ENCODE results near the gene TRMT112. TPM values are rescaled to one million over a fixed set of nuclear protein-coding genes. Genes with fewer than 3 reads are reported as not detected.
A peak's percentile ranks its signal among the peaks of the same experiment; 100 is the strongest.

The TRMT112 gene
- total and polyA plus RNA-seq, 2 donors from 2014 or later = 172 to 291 TPM

- TF ChIP-seq CTCF (IDR thresholded peaks at IDR 0.05; ENCODE audit: borderline replicate concordance, extremely low read depth, insufficient read depth) = no peak
- H3K27ac ChIP-seq (ENCODE audit: low read depth in 2 of 2, low read length in 2 of 2) = no peak overlapping the region
- H3K9ac ChIP-seq (ENCODE audit: low read length in 3 of 3) = no peak overlapping the region
- H3K36me3 ChIP-seq (ENCODE audit: control insufficient read depth in 2 of 3, insufficient read depth in 3 of 3, low read length in 3 of 3) = no peaks in the 10 kb centered on the region
- H3K4me3 ChIP-seq (ENCODE audit: low read length in 3 of 3) = no peak overlapping the region
- no peaks in the 10 kb centered on the region for H3K27me3 ChIP-seq (ENCODE audit: control insufficient read depth, insufficient read depth, low read length)
- no peak for DNase-seq
- peaks cover 0 to 10% (median 0%) of the 10 kb centered on the region in 3 donors for H3K4me1 ChIP-seq (ENCODE audit: control insufficient read depth in 2 of 3, insufficient read depth in 2 of 3, low read depth in 1 of 3, low read length in 3 of 3)
- FAIRE-seq = no peak
- intact Hi-C loops (cut with DNase I) = no loop called here
- H3K9me3 ChIP-seq (ENCODE audit: control insufficient read depth in 2 of 3, insufficient read depth in 1 of 3, low read length in 3 of 3) = no peaks in the 10 kb centered on the region
These were observed 16.2 kb upstream of the TRMT112 start for GRCh38 chr11:64333556-64333955.

GRCh38 chr11:64331569-64332371, 14.4 kb upstream of the TRMT112 start:
- Histone ChIP-seq H3K9me3 (ENCODE audit: control insufficient read depth in 2 of 3, insufficient read depth in 1 of 3, low read length in 3 of 3) (no peaks in the 10 kb centered on the region), H3K36me3 (ENCODE audit: control insufficient read depth in 2 of 3, insufficient read depth in 3 of 3, low read length in 3 of 3) (no peaks in the 10 kb centered on the region), H3K27me3 (ENCODE audit: control insufficient read depth, insufficient read depth, low read length) (no peaks in the 10 kb centered on the region), H3K27ac (ENCODE audit: low read depth in 2 of 2, low read length in 2 of 2) (no peak overlapping the region), H3K4me1 (ENCODE audit: control insufficient read depth in 2 of 3, insufficient read depth in 2 of 3, low read depth in 1 of 3, low read length in 3 of 3) (peaks cover 0 to 10% (median 0%) of the 10 kb centered on the region in 3 donors), H3K4me3 (ENCODE audit: low read length in 3 of 3) (no peak overlapping the region), H3K9ac (ENCODE audit: low read length in 3 of 3) (no peak overlapping the region)
- FAIRE-seq = no peak
- intact Hi-C loops (cut with DNase I) = no loop called here
- peak; percentile 29 for TF ChIP-seq CTCF (IDR thresholded peaks at IDR 0.05; ENCODE audit: borderline replicate concordance, extremely low read depth, insufficient read depth)
- DNase-seq = peak in 2 of 5 donors; percentile 49 to 94

- Histone ChIP-seq H3K27ac (ENCODE audit: low read depth in 2 of 2, low read length in 2 of 2) (no peak overlapping the region), H3K27me3 (ENCODE audit: control insufficient read depth, insufficient read depth, low read length) (no peaks in the 10 kb centered on the region), H3K36me3 (ENCODE audit: control insufficient read depth in 2 of 3, insufficient read depth in 3 of 3, low read length in 3 of 3) (no peaks in the 10 kb centered on the region), H3K4me1 (ENCODE audit: control insufficient read depth in 2 of 3, insufficient read depth in 2 of 3, low read depth in 1 of 3, low read length in 3 of 3) (peaks cover 0 to 10% (median 0%) of the 10 kb centered on the region in 3 donors), H3K9me3 (ENCODE audit: control insufficient read depth in 2 of 3, insufficient read depth in 1 of 3, low read length in 3 of 3) (no peaks in the 10 kb centered on the region), H3K9ac (ENCODE audit: low read length in 3 of 3) (no peak overlapping the region), H3K4me3 (ENCODE audit: low read length in 3 of 3) (no peak overlapping the region)
- no peak for TF ChIP-seq CTCF (IDR thresholded peaks at IDR 0.05; ENCODE audit: borderline replicate concordance, extremely low read depth, insufficient read depth)
- FAIRE-seq (no peak), DNase-seq (no peak)
- intact Hi-C loops (cut with DNase I) = no loop called here
These were observed 13.5 kb upstream of the TRMT112 start for GRCh38 chr11:64330888-64331287.

Measured in kidney (tissue), 14 donors.